GM20000 (cell line): Measurements from ENCODE around the gene ERBB4.

Experiments
- DNase-seq: peaks from one replicate; pipeline ENCODE4 v3.0.0; 2012; ENCODE audit warnings: low spot score
- CTCF ChIP-seq: IDR thresholded peaks from 2 replicates; pipeline ENCODE4 v1.5.1; 2012; ENCODE audit warnings: mild to moderate bottlenecking, control low read depth; ENCODE audit errors: extremely low read depth, missing control alignments

The ERBB4 gene

GRCh38 chr2:211408483-211408891, 1130.1 kb downstream of the ERBB4 start:
- no peak for DNase-seq
- TF ChIP-seq CTCF, result no peak

GRCh38 chr2:211407076-211407475, 1131.5 kb downstream of the ERBB4 start:
- no peak for DNase-seq
- TF ChIP-seq CTCF, result no peak

GRCh38 chr2:211405036-211405435, 1133.6 kb downstream of the ERBB4 start:
- DNase-seq, result no peak
- TF ChIP-seq CTCF, result no peak

- no peak for TF ChIP-seq CTCF
- no peak for DNase-seq
Observed at GRCh38 chr2:211404098-211404497, 1134.5 kb downstream of the ERBB4 start.

- no peak for TF ChIP-seq CTCF
- no peak for DNase-seq
Observed at GRCh38 chr2:211401328-211401727, 1137.3 kb downstream of the ERBB4 start.

- DNase-seq, result no peak
- no peak for TF ChIP-seq CTCF
Observed at GRCh38 chr2:211397764-211398163, 1140.8 kb downstream of the ERBB4 start.

GRCh38 chr2:211396815-211397214, 1141.8 kb downstream of the ERBB4 start:
- TF ChIP-seq CTCF, result no peak
- DNase-seq, result no peak
